DOHH2 (cell line): ENCODE results near the gene AUTS2.

Source experiments
- H3F3A ChIP-seq: fragments of 200-600 bp; sonication (generic), shearing (Covaris generic); 2 replicates; pipeline ENCODE4 v1.6.0; 2016; ENCODE audit warnings: antibody characterized with exemption, mild to moderate bottlenecking; ENCODE audit not compliant: control insufficient read depth, insufficient read depth
- H3K27ac ChIP-seq: fragments of 200-600 bp; sonication (generic); 2 replicates; pipeline ENCODE4 v1.5.1; 2014; ENCODE audit warnings: low read depth, mild to moderate bottlenecking, low read length, moderate library complexity
- H3K27me3 ChIP-seq: fragments of 200-600 bp; sonication (generic); 2 replicates; pipeline ENCODE4 v1.6.1; 2014; ENCODE audit warnings: mild to moderate bottlenecking, low read length, mixed read lengths; ENCODE audit not compliant: control insufficient read depth
- H3K36me3 ChIP-seq: fragments of 200-600 bp; sonication (generic); 2 replicates; pipeline ENCODE4 v1.6.1; 2014; ENCODE audit warnings: mild to moderate bottlenecking, low read length, moderate library complexity, mixed read lengths; ENCODE audit not compliant: control insufficient read depth
- H3K4me1 ChIP-seq: fragments of 200-600 bp; sonication (generic); 2 replicates; pipeline ENCODE4 v1.6.1; 2014; ENCODE audit warnings: mild to moderate bottlenecking, low read length, mixed read lengths; ENCODE audit not compliant: control insufficient read depth
- H3K4me2 ChIP-seq: fragments of 200-600 bp; sonication (generic); 2 replicates; pipeline ENCODE4 v1.6.0; 2014; ENCODE audit warnings: mild to moderate bottlenecking, low read length, moderate library complexity
- H3K4me3 ChIP-seq: fragments of 200-600 bp; sonication (generic); 2 replicates; pipeline ENCODE4 v1.5.1; 2014; ENCODE audit warnings: mild to moderate bottlenecking, low read length, mixed read lengths
- H3K79me2 ChIP-seq: fragments of 200-600 bp; sonication (generic); 2 replicates; pipeline ENCODE4 v1.6.1; 2014; ENCODE audit warnings: mild to moderate bottlenecking, low read length, mixed read lengths; ENCODE audit not compliant: control insufficient read depth
- H3K9me2 ChIP-seq: fragments of 200-600 bp; sonication (generic); replicated peaks from 2 replicates; pipeline ENCODE4 v1.6.1; 2014; ENCODE audit warnings: mild to moderate bottlenecking, low read length, mixed read lengths; ENCODE audit not compliant: control insufficient read depth
- H3K9me3 ChIP-seq: fragments of 200-600 bp; sonication (generic); 2 replicates; pipeline ENCODE4 v1.6.1; 2014; ENCODE audit warnings: antibody characterized with exemption, low read length, mixed read lengths; ENCODE audit not compliant: control insufficient read depth, insufficient read depth
- H4K20me1 ChIP-seq: fragments of 200-600 bp; sonication (generic); 2 replicates; pipeline ENCODE4 v1.6.0; 2014; ENCODE audit warnings: low read depth, mild to moderate bottlenecking, antibody characterized with exemption, low read length, moderate library complexity; ENCODE audit not compliant: control insufficient read depth, insufficient read depth
- CTCF ChIP-seq: fragments of 200-600 bp; sonication (generic); IDR thresholded peaks from one replicate; pipeline ENCODE4 v1.5.1; 2014; ENCODE audit warnings: antibody characterized with exemption, mild to moderate bottlenecking, low read depth, low read length; ENCODE audit not compliant: poor library complexity, severe bottlenecking
- EZH2phosphoT487 ChIP-seq: fragments of 200-600 bp; sonication (generic); IDR thresholded peaks from 2 replicates; pipeline ENCODE4 v1.6.1; 2017; ENCODE audit warnings: borderline replicate concordance, mild to moderate bottlenecking, antibody characterized with exemption, low read length, moderate library complexity, mixed read lengths

AUTS2 gene

GRCh38 chr7:69747144-69747543 is 148.9 kb downstream of the AUTS2 start:
- Histone ChIP-seq H3K4me1 (peaks cover 85% of the 10 kb centered on the region), H4K20me1 (peaks cover 29% of the 10 kb centered on the region; the same call in 1 of the 2 replicates), H3K27me3 (no peaks in the 10 kb centered on the region), H3F3A (no peaks in the 10 kb centered on the region), H3K79me2 (peaks cover 98% of the 10 kb centered on the region), H3K9me2 (no peaks in the 10 kb centered on the region), H3K4me3 (no peak overlapping the region), H3K36me3 (no peaks in the 10 kb centered on the region), H3K4me2 (0 out of 2 replicates have a peak overlapping the region, but pooled peaks have one; percentile 2), H3K9me3 (no peaks in the 10 kb centered on the region), H3K27ac (no peak overlapping the region)
- no peak for TF ChIP-seq EZH2phosphoT487
- no peak for TF ChIP-seq CTCF

- no peaks in the 10 kb centered on the region for H3F3A ChIP-seq
- H3K4me3 ChIP-seq = no peak overlapping the region
- no peak overlapping the region for H3K27ac ChIP-seq
- H3K36me3 ChIP-seq = no peaks in the 10 kb centered on the region
- peaks cover 19% of the 10 kb centered on the region; the same call in 1 of the 2 replicates for H4K20me1 ChIP-seq
- peak overlapping the region; percentile 32 for H3K4me2 ChIP-seq
- H3K79me2 ChIP-seq = peaks cover 98% of the 10 kb centered on the region
- TF ChIP-seq CTCF (no peak), EZH2phosphoT487 (no peak)
- no peaks in the 10 kb centered on the region for H3K9me2 ChIP-seq
- no peaks in the 10 kb centered on the region for H3K27me3 ChIP-seq
- H3K4me1 ChIP-seq = peaks cover 90% of the 10 kb centered on the region
- H3K9me3 ChIP-seq = no peaks in the 10 kb centered on the region
Measured at GRCh38 chr7:69748530-69748929, 150.3 kb downstream of the AUTS2 start.

GRCh38 chr7:69749372-69749979 is 151.2 kb downstream of the AUTS2 start:
- Histone ChIP-seq H3K27me3 (no peaks in the 10 kb centered on the region), H3K9me2 (no peaks in the 10 kb centered on the region), H4K20me1 (peaks cover 26% of the 10 kb centered on the region; the same call in 1 of the 2 replicates), H3K36me3 (no peaks in the 10 kb centered on the region), H3K4me1 (peaks cover 91% of the 10 kb centered on the region), H3K9me3 (no peaks in the 10 kb centered on the region), H3K4me3 (no peak overlapping the region), H3F3A (0 out of 2 replicates have a peak, but pooled peaks cover 2% of the 10 kb centered on the region), H3K27ac (no peak overlapping the region), H3K4me2 (no peak overlapping the region), H3K79me2 (peaks cover 98% of the 10 kb centered on the region)
- TF ChIP-seq CTCF (no peak), EZH2phosphoT487 (no peak)
